Lower lobe of right lung (tissue), 2 donors: Measurements from ENCODE around the gene REL. TPM values are rescaled to one million over a fixed set of nuclear protein-coding genes. Genes with fewer than 3 reads are reported as not detected.
"Not testable (repeated sequence)": the region's sequence is repeated elsewhere in the genome, so short reads cannot be mapped to it uniquely, and the experiment has no call there.

Experiments used
- ATAC-seq, 2 donors: fragments of 200-7000 bp; cut with Tn5 transposase; one replicate each; pipeline ENCODE4 v1.9.1; 2020 to 2022; ENCODE audit warnings: mild to moderate bottlenecking in 2 of 2, moderate library complexity in 2 of 2
- DNase-seq: peaks from one replicate; pipeline ENCODE4 v3.0.0-alpha.2; 2020
- H3K27ac ChIP-seq: fragments of 200-600 bp; one replicate; pipeline ENCODE4 v1.8.0; 2022
- H3K27me3 ChIP-seq: fragments of 200-600 bp; one replicate; pipeline ENCODE4 v1.8.0; 2022; ENCODE audit warnings: low read depth
- H3K36me3 ChIP-seq: fragments of 200-600 bp; one replicate; pipeline ENCODE4 v1.8.0; 2022; ENCODE audit warnings: mild to moderate bottlenecking
- H3K4me1 ChIP-seq: fragments of 200-600 bp; one replicate; pipeline ENCODE4 v1.8.0; 2022
- H3K4me3 ChIP-seq: fragments of 200-600 bp; one replicate; pipeline ENCODE4 v1.8.0; 2022; ENCODE audit warnings: mild to moderate bottlenecking
- H3K9me3 ChIP-seq: fragments of 200-600 bp; one replicate; pipeline ENCODE4 v1.8.0; 2022
- intact Hi-C: fragments of 100-400 bp; cut with DNase I; formaldehyde crosslinking; loops from one replicate; pipeline ENCODE4 v1.11.0; 2022
- total RNA-seq: library from RNA; stranded (reverse); fragmentation: NEBNext Ultra II Directional; extraction: Animal tissue kit (Norgen Biotek cat#: 25700); gene quantifications from one replicate; pipeline ENCODE4 v1.2.1, GENCODE V29; 2021
- TF ChIP-seq, protein P1 (sequence below): fragments of 200-600 bp; IDR thresholded peaks from one replicate; pipeline ENCODE4 v1.8.0; 2022; ENCODE audit warnings: antibody characterized with exemption, mild to moderate bottlenecking
- donor health status: DM: no; HTN: yes; CAD: no; lungs with severe emphysema.

Gene REL
- total RNA-seq, 1 donor from 2014 or later: 33.6 TPM

DNA sequence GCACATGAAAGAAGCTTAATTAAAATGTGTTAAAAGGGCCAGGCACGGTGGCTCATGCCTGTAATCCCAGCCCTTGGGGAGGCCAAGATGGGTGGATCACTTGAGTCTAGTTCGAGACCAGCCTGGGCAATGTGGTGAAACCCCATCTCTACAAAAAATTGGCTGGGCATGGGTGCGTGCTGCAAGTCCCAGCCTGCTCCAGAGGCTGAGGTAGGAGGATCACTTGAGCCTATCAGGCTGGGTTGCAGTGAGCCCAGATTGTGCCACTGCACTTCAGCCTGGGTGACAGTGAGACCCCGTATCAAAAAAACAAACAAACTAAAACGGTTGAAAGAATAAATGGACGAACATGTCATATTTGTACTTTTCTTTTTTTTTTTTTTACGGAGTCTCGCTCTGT is 26.0 kb downstream of the REL start:
- Histone ChIP-seq H3K27me3 (no peaks in the 10 kb centered on the region), H3K27ac (no peak overlapping the region), H3K36me3 (peaks cover 63% of the 10 kb centered on the region), H3K4me3 (no peak overlapping the region), H3K4me1 (no peaks in the 10 kb centered on the region), H3K9me3 (no peaks in the 10 kb centered on the region)
- no peak for ATAC-seq
- TF ChIP-seq, protein P1, sequence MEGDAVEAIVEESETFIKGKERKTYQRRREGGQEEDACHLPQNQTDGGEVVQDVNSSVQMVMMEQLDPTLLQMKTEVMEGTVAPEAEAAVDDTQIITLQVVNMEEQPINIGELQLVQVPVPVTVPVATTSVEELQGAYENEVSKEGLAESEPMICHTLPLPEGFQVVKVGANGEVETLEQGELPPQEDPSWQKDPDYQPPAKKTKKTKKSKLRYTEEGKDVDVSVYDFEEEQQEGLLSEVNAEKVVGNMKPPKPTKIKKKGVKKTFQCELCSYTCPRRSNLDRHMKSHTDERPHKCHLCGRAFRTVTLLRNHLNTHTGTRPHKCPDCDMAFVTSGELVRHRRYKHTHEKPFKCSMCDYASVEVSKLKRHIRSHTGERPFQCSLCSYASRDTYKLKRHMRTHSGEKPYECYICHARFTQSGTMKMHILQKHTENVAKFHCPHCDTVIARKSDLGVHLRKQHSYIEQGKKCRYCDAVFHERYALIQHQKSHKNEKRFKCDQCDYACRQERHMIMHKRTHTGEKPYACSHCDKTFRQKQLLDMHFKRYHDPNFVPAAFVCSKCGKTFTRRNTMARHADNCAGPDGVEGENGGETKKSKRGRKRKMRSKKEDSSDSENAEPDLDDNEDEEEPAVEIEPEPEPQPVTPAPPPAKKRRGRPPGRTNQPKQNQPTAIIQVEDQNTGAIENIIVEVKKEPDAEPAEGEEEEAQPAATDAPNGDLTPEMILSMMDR: no peak
- intact Hi-C loops: no loop called here
- DNase-seq: no peak

DNA sequence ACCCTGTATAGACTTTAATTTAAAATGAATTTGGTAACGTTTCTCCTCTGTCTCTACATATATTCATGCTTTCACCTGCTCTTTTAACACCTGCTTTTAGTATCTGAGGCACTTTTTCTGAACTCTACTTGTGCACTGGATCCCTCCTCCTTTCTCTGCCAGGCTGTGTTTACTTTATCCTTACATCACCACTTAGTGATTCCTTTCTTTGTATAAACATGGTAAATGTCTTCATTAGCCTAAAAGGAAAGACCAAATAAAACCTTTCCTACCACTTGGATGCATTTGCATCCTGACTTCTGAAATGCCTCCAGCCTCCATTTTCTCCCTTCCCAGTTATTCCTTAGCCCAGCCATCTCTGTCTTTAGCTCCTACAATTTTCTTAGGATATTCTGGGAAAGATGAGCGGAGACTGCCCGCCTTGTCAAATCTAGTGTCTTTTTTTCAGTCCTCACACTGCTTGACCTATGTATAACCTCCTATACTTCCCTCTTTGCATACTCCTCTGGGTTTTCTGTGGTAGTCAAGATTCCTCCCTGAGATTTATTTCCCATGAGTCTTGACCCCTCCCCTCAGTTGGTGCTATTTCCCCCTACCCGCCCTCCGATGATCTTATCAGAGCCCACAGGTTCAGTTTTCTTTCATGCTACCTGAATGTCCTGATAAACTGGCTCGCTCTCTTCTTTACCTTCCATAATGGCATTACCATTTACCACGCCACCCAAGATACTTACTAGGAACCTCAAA is 44.8 kb downstream of the REL start:
- intact Hi-C loops: no loop called here
- Histone ChIP-seq H3K9me3 (no peaks in the 10 kb centered on the region), H3K4me3 (no peak overlapping the region), H3K36me3 (peaks cover 48% of the 10 kb centered on the region), H3K27ac (no peak overlapping the region), H3K4me1 (peaks cover 15% of the 10 kb centered on the region), H3K27me3 (no peaks in the 10 kb centered on the region)
- ATAC-seq (peak; percentile 66 to 68), DNase-seq (no peak)
- TF ChIP-seq, protein P1: no peak

DNA sequence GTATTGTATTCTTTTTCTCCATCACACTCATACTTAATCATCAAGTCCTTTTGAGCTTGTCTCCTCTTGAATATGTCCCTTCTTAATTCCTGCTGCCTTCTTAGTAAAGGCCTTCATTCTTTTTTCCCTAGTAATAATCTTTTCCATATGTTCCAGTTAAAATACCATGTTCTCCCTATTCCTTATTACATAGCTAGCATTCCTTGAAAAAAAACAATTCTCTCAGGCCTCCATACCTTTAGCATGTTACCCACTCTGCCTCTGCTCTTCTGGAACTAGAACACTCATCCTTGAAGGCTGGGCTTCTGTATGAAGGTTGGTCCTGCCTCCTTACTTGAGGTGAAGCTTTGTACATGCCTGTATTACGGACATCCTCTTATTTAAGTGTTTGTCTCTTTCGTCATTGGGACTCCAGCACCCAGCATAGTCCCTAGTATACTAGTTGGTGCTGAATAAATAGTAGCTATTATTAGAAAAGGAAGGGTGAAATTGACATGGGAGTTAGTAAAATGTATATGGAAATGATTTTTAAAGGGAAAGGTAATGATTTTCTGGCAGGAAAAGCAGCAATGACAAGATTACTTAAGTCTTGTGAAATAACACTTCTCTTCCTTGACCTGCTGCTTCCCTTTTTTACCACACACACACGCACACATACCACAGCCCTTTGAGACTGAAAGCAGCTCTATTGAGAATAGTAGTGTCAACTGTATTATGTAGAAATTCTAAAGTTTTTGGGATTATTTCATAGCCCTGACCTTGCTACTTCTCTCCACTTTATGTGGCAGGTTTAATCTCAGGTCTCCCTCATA is 45.6 kb downstream of the REL start:
- ATAC-seq: peak; percentile 92
- Histone ChIP-seq H3K4me3 (no peak overlapping the region), H3K4me1 (peaks cover 15% of the 10 kb centered on the region), H3K9me3 (no peaks in the 10 kb centered on the region), H3K27me3 (no peaks in the 10 kb centered on the region), H3K36me3 (peaks cover 45% of the 10 kb centered on the region), H3K27ac (no peak overlapping the region)
- intact Hi-C loops: no loop called here
- TF ChIP-seq, protein P1: no peak
- DNase-seq: no peak

DNA sequence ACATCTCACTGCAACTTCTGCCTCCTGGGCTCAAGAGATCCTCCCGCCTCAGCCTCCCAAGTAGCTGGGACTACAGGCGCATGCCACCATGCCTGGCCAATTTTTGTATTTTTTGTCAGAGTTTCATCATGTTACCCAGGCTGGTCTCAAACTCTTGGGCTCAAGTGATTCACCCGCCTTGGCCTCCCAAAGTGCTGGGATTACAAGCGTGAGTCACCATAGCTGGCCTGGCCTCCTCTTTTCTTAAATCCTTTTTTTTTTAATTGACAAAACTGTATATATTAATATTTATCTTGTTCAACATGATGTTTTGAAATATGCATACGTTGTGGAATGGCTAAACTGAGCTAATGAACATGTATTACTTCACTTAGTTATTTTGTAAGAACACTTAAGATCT is 50.7 kb downstream of the REL start:
- intact Hi-C loops, H3K27ac ChIP-seq, ATAC-seq: not testable (repeated sequence)

DNA sequence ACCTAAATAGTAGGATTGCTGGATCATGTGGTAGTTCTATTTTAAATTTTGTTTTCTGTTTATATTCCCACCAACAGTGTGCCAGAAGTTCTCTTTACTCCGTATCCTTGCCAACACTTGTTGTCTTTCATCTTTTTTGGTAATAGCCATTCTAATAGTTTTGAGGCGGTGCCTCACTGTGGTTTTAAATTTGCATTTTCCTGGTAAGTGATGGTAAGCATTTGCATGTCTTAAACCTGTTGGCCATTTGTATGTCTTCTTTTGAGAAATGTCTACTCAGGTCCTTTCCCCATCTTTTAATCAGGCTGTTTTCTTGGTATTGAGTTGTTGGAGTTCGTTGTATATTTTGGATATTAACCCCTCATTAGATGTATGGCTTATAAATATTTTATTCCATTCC is 51.6 kb downstream of the REL start:
- intact Hi-C loops: no loop called here
- no peaks in the 10 kb centered on the region for H3K27me3 ChIP-seq
- DNase-seq (no peak), ATAC-seq (no peak)
- peaks cover 6% of the 10 kb centered on the region for H3K36me3 ChIP-seq
- no peaks in the 10 kb centered on the region for H3K9me3 ChIP-seq
- H3K4me3 ChIP-seq: no peak overlapping the region
- H3K27ac ChIP-seq: no peak overlapping the region
- TF ChIP-seq, protein P1: no peak
- H3K4me1 ChIP-seq: peaks cover 12% of the 10 kb centered on the region

More for the DNA sequence above, 50.7 kb downstream of the REL start:
- Histone ChIP-seq H3K36me3 (peaks cover 14% of the 10 kb centered on the region), H3K4me1 (peaks cover 12% of the 10 kb centered on the region)
- not testable (repeated sequence) for H3K9me3 ChIP-seq, H3K27me3 ChIP-seq, DNase-seq, H3K4me3 ChIP-seq
